Measurements from ENCODE around the gene EPS8L2. TPM values are rescaled to one million over a fixed set of nuclear protein-coding genes. Genes with fewer than 3 reads are reported as not detected.
"Not testable (repeated sequence)": the region's sequence is repeated elsewhere in the genome, so short reads cannot be mapped to it uniquely, and the experiment has no call there.

Gene EPS8L2
- polyA plus RNA-seq, 3 donors: 128 to 189 (median 150) TPM

DNA sequence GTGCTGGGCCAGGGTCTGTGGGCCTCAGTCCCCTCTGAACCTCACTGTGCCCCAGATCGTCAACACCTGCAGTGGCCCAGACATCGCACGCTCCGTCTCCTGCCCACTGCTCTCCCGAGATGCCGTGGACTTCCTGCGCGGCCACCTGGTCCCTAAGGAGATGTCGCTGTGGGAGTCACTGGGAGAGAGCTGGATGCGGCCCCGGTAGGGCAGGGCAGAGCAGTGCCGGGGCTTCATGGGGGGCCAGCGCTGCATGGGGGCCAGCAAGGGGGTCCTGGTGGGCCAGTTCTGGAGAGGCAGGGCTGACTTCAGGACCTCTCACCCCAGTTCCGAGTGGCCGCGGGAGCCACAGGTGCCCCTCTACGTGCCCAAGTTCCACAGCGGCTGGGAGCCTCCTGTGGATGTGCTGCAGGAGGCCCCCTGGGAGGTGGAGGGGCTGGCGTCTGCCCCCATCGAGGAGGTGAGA, 16.3 kb downstream of the EPS8L2 start:
- no peak for DNase-seq

GRCh38 chr11:723120-723883, 17.3 kb downstream of the EPS8L2 start:
- DNase-seq: no peak

DNA sequence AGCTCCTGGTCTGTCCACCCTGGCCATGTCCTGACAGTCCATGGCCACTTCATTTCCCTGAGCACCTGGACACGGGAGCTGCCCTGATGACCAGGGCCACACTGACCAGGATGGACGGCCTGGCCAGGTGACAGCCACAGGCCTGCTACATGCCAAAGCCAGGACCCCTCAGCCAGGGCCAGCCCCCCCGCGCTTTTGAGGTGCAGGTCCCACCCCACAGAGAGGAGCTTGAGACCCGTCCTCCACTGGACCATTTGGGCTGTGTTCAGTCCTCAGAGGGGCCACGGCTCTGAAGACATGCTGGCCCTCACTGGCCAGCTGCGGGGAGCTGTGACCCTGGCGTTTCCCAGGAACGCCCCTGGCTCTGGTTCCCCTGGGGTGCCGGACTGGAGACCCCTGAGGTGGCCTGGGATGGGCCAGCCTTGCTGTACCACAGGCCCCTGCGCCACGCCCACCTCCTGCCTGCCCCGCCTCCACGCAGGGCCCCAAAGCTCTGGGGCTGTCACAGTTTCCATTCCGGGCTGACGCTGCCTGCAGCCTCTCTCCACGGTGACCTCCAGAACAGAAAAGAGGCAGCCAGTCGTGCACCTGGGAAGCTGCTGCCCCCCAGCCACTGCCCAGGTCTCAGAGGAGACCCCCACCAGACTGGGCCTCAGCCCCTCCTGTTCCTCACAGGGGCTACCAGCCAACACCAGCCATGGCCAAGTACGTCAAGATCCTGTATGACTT, 18.2 kb downstream of the EPS8L2 start:
- DNase-seq: no peak

- DNase-seq: no peak
These were observed 18.9 kb downstream of the EPS8L2 start for GRCh38 chr11:724778-725386.

DNA sequence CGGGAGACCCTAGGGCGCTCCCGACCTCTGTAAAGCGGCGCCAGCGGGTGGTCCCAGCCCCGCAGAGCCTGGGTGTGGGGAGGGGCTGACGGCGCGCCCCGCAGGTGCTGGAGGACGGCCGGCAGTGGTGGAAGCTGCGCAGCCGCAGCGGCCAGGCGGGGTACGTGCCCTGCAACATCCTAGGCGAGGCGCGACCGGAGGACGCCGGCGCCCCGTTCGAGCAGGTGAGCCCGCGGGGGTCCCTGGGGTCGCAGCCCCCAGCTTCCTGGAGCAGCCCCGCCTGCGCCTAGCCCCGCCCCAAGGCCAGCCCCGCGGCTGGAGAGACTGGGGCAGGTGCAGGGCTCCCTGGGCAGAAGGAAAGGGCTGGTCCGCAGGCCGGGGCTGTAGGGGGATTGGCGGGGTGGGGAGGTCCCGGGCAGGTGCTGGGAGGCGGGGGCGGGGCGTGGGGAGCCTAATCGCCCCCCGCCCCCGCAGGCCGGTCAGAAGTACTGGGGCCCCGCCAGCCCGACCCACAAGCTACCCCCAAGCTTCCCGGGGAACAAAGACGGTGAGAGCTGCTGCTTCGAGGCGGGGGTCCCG, 19.7 kb downstream of the EPS8L2 start:
- no peak for DNase-seq

DNA sequence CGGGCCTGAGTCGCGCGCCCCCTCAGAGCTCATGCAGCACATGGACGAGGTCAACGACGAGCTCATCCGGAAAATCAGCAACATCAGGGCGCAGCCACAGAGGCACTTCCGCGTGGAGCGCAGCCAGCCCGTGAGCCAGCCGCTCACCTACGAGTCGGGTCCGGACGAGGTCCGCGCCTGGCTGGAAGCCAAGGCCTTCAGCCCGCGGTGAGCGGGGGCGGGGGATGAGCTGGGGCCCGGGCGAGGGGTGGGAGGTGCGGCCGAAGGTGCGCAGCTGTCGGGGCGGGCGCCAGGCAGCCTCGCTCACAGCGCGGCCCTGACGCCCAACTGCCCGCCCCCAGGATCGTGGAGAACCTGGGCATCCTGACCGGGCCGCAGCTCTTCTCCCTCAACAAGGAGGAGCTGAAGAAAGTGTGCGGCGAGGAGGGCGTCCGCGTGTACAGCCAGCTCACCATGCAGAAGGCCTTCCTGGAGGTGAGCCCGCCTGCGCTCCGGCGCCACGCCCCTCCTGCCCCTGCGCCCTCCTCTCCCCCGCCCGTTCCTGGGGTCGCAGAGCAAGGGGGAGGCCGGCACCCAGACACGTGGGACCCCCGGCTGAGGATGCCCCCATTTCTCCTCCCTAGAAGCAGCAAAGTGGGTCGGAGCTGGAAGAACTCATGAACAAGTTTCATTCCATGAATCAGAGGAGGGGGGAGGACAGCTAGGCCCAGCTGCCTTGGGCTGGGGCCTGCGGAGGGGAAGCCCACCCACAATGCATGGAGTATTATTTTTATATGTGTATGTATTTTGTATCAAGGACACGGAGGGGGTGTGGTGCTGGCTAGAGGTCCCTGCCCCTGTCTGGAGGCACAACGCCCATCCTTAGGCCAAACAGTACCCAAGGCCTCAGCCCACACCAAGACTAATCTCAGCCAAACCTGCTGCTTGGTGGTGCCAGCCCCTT, 20.5 kb downstream of the EPS8L2 start:
- no peak for DNase-seq

GRCh38 chr11:727281-727701, 21.3 kb downstream of the EPS8L2 start:
- no peak for DNase-seq

DNA sequence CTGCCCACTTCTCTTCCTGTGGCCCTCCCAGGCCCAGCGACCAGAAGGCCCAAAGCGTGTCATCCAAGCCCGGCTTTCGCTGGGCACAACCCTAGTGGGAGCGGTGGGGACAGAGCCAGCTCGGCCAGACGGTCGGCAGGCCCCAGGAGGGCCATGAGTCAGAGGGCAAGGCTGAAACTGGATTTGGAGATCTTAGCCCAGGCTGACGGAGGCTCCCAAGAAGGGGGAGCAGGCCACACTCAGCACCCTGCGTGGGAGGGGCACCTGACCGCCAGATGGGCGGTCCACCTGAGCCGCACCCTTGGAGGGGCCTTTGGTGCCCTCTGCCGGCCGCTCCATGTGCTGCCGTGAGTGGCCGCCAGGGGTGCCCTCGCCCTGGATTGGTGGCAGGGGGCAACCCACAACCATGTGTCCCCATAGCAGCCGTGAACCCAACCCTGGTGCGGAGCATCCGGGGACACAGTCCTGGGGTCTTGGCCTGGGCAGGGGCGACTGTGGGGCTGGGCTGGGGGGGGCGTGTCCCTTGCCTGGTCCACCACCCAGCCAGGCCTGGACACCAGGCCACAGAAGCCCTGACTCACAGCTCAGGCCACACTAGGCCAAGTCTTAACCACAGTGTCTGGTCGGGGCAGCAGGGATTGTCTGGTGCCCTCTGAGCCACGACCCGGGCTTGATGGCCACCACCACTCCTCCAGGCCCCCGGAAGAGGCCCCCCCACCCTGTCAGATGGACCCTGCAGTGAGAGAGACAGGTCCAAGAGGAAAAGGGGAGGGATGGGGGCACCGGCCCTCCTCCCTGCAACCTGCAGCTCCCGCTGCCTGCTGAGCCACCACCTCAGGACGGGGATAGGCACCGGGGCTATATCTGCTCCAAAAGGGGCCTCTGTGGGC, 22.1 kb downstream of the EPS8L2 start:
- no peak for DNase-seq

DNA sequence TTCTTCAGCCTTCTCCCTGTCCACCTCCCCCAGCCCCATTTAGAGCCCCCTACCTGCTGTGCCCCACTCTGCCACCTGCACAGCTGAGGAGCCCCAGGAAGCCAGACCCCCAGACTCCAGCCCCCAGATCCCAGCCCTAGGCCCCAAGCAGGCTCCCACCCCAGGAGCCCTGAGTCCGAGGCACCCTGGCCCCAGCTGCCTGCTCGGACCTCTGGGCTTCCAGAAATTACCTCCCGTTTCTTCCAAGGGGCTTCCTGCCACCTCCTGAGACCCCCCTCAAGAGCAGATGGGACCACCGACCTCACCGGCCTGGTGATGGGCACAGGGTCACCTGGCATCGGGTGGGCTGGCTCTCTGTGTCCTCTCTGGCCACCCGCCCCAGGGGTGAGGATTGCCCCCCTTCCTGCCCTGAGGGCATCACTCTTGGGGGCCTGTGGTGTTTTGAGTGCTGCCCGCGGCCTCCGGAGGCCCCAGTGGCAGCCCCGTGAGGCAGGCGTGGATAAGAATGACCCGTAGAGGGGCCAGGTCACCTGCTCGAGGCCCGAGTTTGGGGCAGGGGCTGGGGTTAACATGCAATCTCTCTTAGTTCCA, 23.0 kb downstream of the EPS8L2 start:
- DNase-seq: no peak

GRCh38 chr11:729492-730074, 23.6 kb downstream of the EPS8L2 start:
- no peak for DNase-seq

GRCh38 chr11:733072-733471, 27.0 kb downstream of the EPS8L2 start:
- no peak for DNase-seq

- not testable (repeated sequence) for DNase-seq
These were observed 28.5 kb downstream of the EPS8L2 start for GRCh38 chr11:734541-734940.

GRCh38 chr11:737366-737765, 31.3 kb downstream of the EPS8L2 start:
- DNase-seq: no peak

DNA sequence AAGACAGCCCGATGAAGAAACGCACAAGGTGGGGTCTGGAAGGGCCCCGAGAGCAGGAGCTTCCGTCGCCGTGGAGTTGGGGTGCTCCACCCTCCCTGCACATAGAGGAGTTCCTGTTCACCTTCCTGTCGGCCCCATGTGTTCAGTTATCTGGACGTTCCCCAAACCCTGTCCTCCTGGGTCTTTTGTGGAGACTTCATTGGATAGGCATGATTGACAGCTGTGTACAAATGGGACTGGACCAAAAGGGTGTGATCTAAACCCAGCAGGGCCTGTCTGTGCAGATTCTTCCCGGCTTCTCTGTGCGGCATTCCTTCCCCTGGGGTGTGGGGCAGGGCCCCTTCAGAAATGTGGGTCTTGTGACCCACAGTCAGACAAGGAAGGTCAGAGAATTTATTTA, 31.9 kb downstream of the EPS8L2 start:
- not testable (repeated sequence) for DNase-seq

DNA sequence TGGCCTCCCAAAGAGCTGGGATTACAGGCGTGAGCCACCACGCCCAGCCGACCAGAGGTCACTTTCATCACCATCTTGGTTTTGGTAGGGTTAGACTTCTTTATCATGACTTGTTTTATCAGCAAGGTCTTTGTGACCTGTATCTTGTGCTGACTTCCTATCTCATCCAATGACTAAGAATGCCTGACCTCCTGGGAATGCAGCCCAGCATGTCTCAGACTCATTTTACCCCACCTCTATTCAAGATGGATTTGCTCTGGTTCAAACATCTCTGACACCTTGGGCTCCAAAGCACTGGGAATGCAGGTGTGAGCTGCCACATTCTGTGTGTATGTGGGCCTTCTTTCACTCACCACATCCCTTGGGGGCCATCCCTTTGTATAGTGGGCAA, 36.1 kb downstream of the EPS8L2 start:
- no peak for DNase-seq

GRCh38 chr11:742571-743201, 36.7 kb downstream of the EPS8L2 start:
- DNase-seq: no peak

- no peak for DNase-seq
These were observed 39.4 kb downstream of the EPS8L2 start for GRCh38 chr11:745428-745827.

DNA sequence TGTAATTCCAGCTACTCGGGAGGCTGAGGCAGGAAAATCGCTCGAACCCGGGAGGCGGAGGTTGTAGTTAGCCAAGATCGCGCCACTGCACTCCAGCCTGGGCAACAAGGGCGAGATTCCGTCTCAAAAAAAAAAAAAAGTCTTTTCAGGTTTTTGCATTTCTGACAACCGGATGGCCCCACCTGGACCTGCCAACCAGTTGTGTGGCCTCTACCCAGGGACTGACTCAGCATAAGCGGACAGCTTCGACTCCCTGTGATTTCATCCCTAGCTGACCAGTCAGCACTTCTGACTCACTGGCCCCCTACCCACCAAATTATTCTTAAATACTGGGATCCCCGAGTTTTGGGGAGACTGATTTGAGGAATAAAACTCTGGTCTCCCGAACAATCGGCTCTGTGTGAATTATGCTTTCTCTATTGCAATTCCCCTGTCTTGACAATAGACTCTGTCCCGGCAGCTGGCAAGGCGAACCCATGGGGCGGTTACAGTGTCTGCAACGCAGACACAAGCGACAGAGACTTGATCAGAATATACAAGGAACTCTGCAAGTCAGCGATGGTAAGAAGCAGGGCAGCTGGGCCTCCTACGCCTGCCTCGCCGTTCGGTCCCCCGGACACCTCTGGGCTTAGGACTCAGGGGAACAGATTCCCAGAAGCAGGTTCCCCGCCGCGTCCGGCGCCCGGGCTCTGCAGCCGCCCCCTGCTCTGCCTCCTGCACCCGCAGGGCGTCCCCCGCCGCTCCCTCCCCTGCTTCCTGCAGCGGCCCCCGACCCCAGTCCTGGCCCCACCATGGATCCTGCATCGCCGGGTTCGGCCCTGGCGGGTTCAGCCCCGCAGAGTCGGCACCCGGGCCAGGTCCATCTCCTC, 40.5 kb downstream of the EPS8L2 start:
- DNase-seq: no peak

All from renal pelvis (tissue), 4 donors.